ENCODE data around the gene LATS2. TPM values are rescaled to one million over a fixed set of nuclear protein-coding genes. Genes with fewer than 3 reads are reported as not detected.

LATS2 gene
- total and polyA plus RNA-seq, 2 of the 8 experiments (the other 6 are each of a cell fraction or from before 2014, with no cell fraction given): 8.3 to 26.2 TPM

DNA sequence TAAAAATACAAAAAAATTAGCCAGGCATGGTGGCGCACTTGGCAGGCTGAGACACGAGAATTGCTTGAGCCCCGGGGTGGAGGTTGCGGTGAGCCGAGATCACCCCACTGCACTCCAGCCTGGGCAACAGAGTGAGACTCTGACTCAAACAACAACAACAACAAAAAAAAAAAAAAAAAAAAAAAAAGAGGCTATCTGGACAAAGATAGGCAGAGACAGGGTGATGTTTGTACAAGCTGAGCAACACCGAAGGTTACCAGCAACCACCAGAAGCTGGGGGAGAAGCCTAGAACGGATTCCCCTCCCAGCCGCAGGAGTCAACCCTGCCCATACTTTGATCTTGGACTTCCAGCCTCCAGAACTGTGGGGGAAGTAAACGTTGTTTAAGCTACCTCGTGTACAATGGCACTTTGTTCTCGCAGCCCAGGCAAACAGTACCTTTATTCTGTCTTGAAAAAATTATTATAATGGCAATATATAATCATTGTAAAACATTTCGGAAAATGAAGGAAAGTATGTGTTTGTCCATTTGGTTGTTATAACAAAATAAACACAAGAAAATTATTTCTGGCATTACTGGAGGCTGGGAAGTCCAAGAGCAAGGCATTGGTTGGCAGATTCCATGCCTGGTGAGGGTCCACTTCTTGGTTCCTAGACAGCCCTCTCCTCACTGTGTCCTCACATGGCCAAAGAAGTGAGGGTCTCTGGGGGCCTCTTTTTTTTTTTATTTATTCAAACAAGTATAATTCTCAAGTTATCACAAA, 39.8 kb upstream of the LATS2 start:
- H4K8ac ChIP-seq (ENCODE audit: extremely low read depth, insufficient read depth, low read length): no peak overlapping the region
- no peak overlapping the region for H3K27ac ChIP-seq (ENCODE audit: low read depth, low read length)
- no peaks in the 10 kb centered on the region for H4K20me1 ChIP-seq (replicated peaks in 1 of 2; ENCODE audit: control insufficient read depth in 1 of 2, insufficient read depth in 2 of 2, low read length in 2 of 2)
- ChIA-PET POLR2A (ENCODE audit: partially characterized antibody) (interaction anchor here (1.0 to 1.2 kb wide), 2 partner anchors 40 to 44 kb away, joined by 3 read pairs; partner anchors contain the start of gene LATS2), CTCF (ENCODE audit: partially characterized antibody) (interaction anchor here (0.9 to 1.5 kb wide), 3 partner anchors 15 to 385 kb away, joined by 3 read pairs; no protein-coding TSS in a partner anchor)
- no peak overlapping the region for H2BK15ac ChIP-seq (ENCODE audit: low read length)
- H2BK5ac ChIP-seq (ENCODE audit: low read depth, low read length): no peak overlapping the region
- H2BK12ac ChIP-seq (ENCODE audit: low read depth, low read length): no peak overlapping the region
- H3K27me3 ChIP-seq (replicated peaks in 1 of 4; ENCODE audit: control insufficient read depth in 3 of 4, extremely low read depth in 1 of 4, insufficient read depth in 3 of 4, low read length in 3 of 4): no peaks in the 10 kb centered on the region
- H3K4me1 ChIP-seq (replicated peaks in 1 of 4; ENCODE audit: control insufficient read depth in 3 of 4, insufficient read depth in 4 of 4, low read length in 3 of 4): no peaks in the 10 kb centered on the region
- 94% methylated on average over 12 of the region's 12 CpGs; no CpG with 5 or more reads in 1 of the 2 experiments for WGBS, 2 experiments (ENCODE audit: extremely low coverage in 1 of 2, insufficient coverage in 1 of 2, insufficient read length in 1 of 2, insufficient replicate concordance in 2 of 2, low coverage in 1 of 2, low lambda C conversion rate in 2 of 2, missing lambda C conversion rate in 1 of 2)
- H3K4ac ChIP-seq (replicated peaks; ENCODE audit: insufficient read length, low read depth, low read length): no peak overlapping the region
- no peak overlapping the region for H2AFZ ChIP-seq (ENCODE audit: low read length)
- no peak overlapping the region for H3K4me2 ChIP-seq (ENCODE audit: insufficient read depth in 1 of 2, low read depth in 2 of 2, low read length in 2 of 2)
- H4K91ac ChIP-seq (replicated peaks; ENCODE audit: insufficient read length, low read length): no peak overlapping the region
- TF ChIP-seq, protein P1, sequence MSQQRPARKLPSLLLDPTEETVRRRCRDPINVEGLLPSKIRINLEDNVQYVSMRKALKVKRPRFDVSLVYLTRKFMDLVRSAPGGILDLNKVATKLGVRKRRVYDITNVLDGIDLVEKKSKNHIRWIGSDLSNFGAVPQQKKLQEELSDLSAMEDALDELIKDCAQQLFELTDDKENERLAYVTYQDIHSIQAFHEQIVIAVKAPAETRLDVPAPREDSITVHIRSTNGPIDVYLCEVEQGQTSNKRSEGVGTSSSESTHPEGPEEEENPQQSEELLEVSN (IDR thresholded peaks at IDR 0.05): no peak
- no peak for TF ChIP-seq GABPA (IDR thresholded peaks at IDR 0.05; ENCODE audit: borderline replicate concordance, insufficient read depth, low read length)
- H3K36me3 ChIP-seq (ENCODE audit: control insufficient read depth in 2 of 4, insufficient read depth in 4 of 4, low read length in 3 of 4): no peaks in the 10 kb centered on the region
- DNase-seq (ENCODE audit: low read depth in 1 of 2, low spot score in 2 of 2) (no peak), FAIRE-seq (no peak)
- no peaks in the 10 kb centered on the region for H3K79me1 ChIP-seq (ENCODE audit: low read depth, low read length)
- no peaks in the 10 kb centered on the region for H3K79me2 ChIP-seq (ENCODE audit: control insufficient read depth in 1 of 2, insufficient read depth in 2 of 2, low read length in 2 of 2)
- H2BK120ac ChIP-seq (replicated peaks; ENCODE audit: low read depth, low read length): no peak overlapping the region
- no peak overlapping the region for H2AK5ac ChIP-seq (ENCODE audit: low read depth, low read length)
- no peak overlapping the region for H2BK20ac ChIP-seq (ENCODE audit: low read length)
- no peak overlapping the region for H3K18ac ChIP-seq (ENCODE audit: extremely low read depth, low read length)
- H3K9ac ChIP-seq (replicated peaks in 1 of 4; ENCODE audit: extremely low read depth in 1 of 4, low read depth in 3 of 4, low read length in 3 of 4): no peak overlapping the region
- H3K23ac ChIP-seq (ENCODE audit: insufficient read length): no peak overlapping the region
- no peak overlapping the region for H3K14ac ChIP-seq (ENCODE audit: insufficient read length)
- H3K23me2 ChIP-seq (ENCODE audit: low read depth, low read length): no peaks in the 10 kb centered on the region
- no peaks in the 10 kb centered on the region for H3K9me3 ChIP-seq (ENCODE audit: insufficient read depth in 2 of 2, low read depth in 1 of 2, low read length in 1 of 2)
- H4K5ac ChIP-seq (ENCODE audit: insufficient read length, low read depth, low read length): no peak overlapping the region
- H3K4me3 ChIP-seq (ENCODE audit: extremely low read depth in 1 of 4, insufficient read depth in 2 of 4, low read depth in 3 of 4, low read length in 4 of 4): no peak overlapping the region
- no peak overlapping the region for H3K56ac ChIP-seq (replicated peaks; ENCODE audit: insufficient read length, low read depth, low read length)
